ENCODE results near the gene KCNJ10. TPM values are rescaled to one million over a fixed set of nuclear protein-coding genes. Genes with fewer than 3 reads are reported as not detected.
"Not testable (repeated sequence)": the region's sequence is repeated elsewhere in the genome, so short reads cannot be mapped to it uniquely, and the experiment has no call there.

KCNJ10 gene
- polyA plus RNA-seq, 1 donor (not counting 4 experiments of a cell fraction or from before 2014, with no cell fraction given): not detected

DNA sequence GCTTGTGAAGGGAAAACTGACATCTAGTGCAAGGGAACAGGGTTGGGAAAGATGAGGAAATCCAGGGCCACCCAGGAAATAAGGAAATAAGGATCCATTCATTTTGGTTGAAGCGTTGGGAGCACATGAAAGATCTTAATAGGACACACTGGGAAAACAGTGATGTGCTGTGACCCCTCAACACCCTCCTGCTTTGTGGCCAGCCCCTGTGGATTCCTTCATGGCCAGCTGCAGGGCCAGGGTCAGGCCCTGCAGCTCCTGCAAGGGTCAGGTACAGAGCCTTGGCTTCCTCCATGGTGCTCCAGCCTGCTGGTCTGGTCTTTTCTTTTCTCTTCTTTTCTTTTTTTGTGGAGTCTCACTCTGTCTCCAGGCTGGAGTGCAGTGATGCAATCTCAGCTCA lies 19.3 kb downstream of the KCNJ10 start:
- dilution Hi-C loops (cut with MboI; ENCODE audit: extremely low pct_ligation_motif_present, low sequenced_read_pairs): no loop called here
- no peaks in the 10 kb centered on the region for H3K4me1 ChIP-seq (ENCODE audit: control insufficient read depth, extremely low read depth, insufficient read depth, low read length)
- TF ChIP-seq, protein P1, sequence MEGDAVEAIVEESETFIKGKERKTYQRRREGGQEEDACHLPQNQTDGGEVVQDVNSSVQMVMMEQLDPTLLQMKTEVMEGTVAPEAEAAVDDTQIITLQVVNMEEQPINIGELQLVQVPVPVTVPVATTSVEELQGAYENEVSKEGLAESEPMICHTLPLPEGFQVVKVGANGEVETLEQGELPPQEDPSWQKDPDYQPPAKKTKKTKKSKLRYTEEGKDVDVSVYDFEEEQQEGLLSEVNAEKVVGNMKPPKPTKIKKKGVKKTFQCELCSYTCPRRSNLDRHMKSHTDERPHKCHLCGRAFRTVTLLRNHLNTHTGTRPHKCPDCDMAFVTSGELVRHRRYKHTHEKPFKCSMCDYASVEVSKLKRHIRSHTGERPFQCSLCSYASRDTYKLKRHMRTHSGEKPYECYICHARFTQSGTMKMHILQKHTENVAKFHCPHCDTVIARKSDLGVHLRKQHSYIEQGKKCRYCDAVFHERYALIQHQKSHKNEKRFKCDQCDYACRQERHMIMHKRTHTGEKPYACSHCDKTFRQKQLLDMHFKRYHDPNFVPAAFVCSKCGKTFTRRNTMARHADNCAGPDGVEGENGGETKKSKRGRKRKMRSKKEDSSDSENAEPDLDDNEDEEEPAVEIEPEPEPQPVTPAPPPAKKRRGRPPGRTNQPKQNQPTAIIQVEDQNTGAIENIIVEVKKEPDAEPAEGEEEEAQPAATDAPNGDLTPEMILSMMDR (optimal IDR thresholded peaks at IDR 0.05 in 1 of 3, IDR thresholded peaks at IDR 0.05 in 1 of 3, conservative IDR thresholded peaks at IDR 0.05 in 1 of 3; ENCODE audit: extremely low read depth in 1 of 3, insufficient read depth in 2 of 3, low read length in 3 of 3): no peak
- TF ChIP-seq EZH2 (IDR thresholded peaks at IDR 0.05; ENCODE audit: low read length): no peak
- no peak overlapping the region for H3K9ac ChIP-seq (ENCODE audit: control insufficient read depth, extremely low read depth, insufficient read depth, low read length)
- FAIRE-seq (no peak), DNase-seq (ENCODE audit: low read depth, low spot score) (no peak)
- H3K9me3 ChIP-seq (ENCODE audit: control insufficient read depth, low read depth, low read length): no peaks in the 10 kb centered on the region
- peaks cover 42% of the 10 kb centered on the region for H3K27me3 ChIP-seq (ENCODE audit: control insufficient read depth, extremely low read depth, insufficient read depth, low read length)
- no peak overlapping the region for H3K27ac ChIP-seq (ENCODE audit: control insufficient read depth, insufficient read depth, low read length)
- H3K4me2 ChIP-seq (ENCODE audit: control insufficient read depth, extremely low read depth, insufficient read depth, low read depth, low read length): no peak overlapping the region
- H4K20me1 ChIP-seq (ENCODE audit: control insufficient read depth, extremely low read depth, insufficient read depth, low read length): no peaks in the 10 kb centered on the region
- H3K9me1 ChIP-seq (ENCODE audit: control insufficient read depth, extremely low read depth, insufficient read depth, low read length): no peaks in the 10 kb centered on the region
- no peak overlapping the region for H2AFZ ChIP-seq (ENCODE audit: control insufficient read depth, low read length)
- H3K79me2 ChIP-seq (ENCODE audit: control insufficient read depth, insufficient read depth, low read length): no peaks in the 10 kb centered on the region
- no peak overlapping the region for H3K4me3 ChIP-seq (ENCODE audit: control insufficient read depth in 2 of 3, extremely low read depth in 1 of 3, insufficient read depth in 2 of 3, low read depth in 1 of 3, low read length in 3 of 3)
- H3K36me3 ChIP-seq (ENCODE audit: control insufficient read depth in 2 of 2, extremely low read depth in 1 of 2, insufficient read depth in 2 of 2, low read length in 2 of 2): no peaks in the 10 kb centered on the region

DNA sequence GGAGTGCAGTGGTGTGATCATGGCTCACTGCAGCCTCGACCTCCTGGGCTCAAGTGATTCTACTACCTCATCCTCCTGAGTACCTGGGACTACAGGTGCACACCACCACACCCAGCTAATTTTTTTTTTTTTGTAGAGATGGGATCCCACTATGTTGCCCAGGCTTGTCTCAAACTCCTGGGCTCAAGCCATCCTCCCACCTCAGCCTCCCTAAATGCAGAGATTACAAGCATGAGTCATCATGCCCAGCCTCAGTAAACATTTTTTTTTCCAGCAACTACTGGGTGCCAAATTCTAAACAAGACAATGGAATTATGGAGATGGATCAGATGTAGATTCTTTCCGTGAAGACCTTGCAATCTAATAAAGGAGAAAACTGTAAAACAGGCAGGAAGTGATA lies 19.8 kb downstream of the KCNJ10 start:
- DNase-seq (ENCODE audit: low read depth, low spot score); H3K4me1 ChIP-seq (ENCODE audit: control insufficient read depth, extremely low read depth, insufficient read depth, low read length); dilution Hi-C loops (cut with MboI; ENCODE audit: extremely low pct_ligation_motif_present, low sequenced_read_pairs): not testable (repeated sequence)

DNA sequence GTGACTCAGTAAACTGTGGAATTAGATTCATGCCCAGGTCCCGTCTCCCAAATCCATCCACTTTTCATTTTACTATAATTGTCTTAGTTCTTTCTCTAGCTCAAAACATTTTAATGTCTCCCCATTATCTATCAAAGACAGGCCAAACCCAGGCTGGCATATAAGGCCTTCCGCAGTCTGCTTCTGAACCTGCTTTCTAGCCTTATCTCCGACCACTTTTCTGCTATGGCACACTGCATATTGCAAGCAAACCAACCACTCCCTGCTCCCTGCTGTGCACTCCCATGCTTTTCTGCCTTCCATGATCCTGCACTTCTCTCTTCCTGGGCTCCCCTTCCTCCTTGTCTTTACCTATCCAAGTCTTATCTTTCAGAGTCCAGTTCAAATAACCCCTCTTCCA lies 20.9 kb downstream of the KCNJ10 start:
- FAIRE-seq: no peak
- peaks cover 37% of the 10 kb centered on the region for H3K27me3 ChIP-seq (ENCODE audit: control insufficient read depth, extremely low read depth, insufficient read depth, low read length)

More for the DNA sequence above, 19.8 kb downstream of the KCNJ10 start:
- peaks cover 39% of the 10 kb centered on the region for H3K27me3 ChIP-seq (ENCODE audit: control insufficient read depth, extremely low read depth, insufficient read depth, low read length)
- not testable (repeated sequence) for H3K9ac ChIP-seq (ENCODE audit: control insufficient read depth, extremely low read depth, insufficient read depth, low read length); H4K20me1 ChIP-seq (ENCODE audit: control insufficient read depth, extremely low read depth, insufficient read depth, low read length); H3K9me3 ChIP-seq (ENCODE audit: control insufficient read depth, low read depth, low read length); H3K4me3 ChIP-seq (ENCODE audit: control insufficient read depth in 2 of 3, extremely low read depth in 1 of 3, insufficient read depth in 2 of 3, low read depth in 1 of 3, low read length in 3 of 3); H2AFZ ChIP-seq (ENCODE audit: control insufficient read depth, low read length); H3K27ac ChIP-seq (ENCODE audit: control insufficient read depth, insufficient read depth, low read length); H3K36me3 ChIP-seq (ENCODE audit: control insufficient read depth in 2 of 2, extremely low read depth in 1 of 2, insufficient read depth in 2 of 2, low read length in 2 of 2); H3K4me2 ChIP-seq (ENCODE audit: control insufficient read depth, extremely low read depth, insufficient read depth, low read depth, low read length); H3K9me1 ChIP-seq (ENCODE audit: control insufficient read depth, extremely low read depth, insufficient read depth, low read length); H3K79me2 ChIP-seq (ENCODE audit: control insufficient read depth, insufficient read depth, low read length); FAIRE-seq

More for the DNA sequence above, 20.9 kb downstream of the KCNJ10 start:
- Histone ChIP-seq H3K36me3 (ENCODE audit: control insufficient read depth in 2 of 2, extremely low read depth in 1 of 2, insufficient read depth in 2 of 2, low read length in 2 of 2) (no peaks in the 10 kb centered on the region), H3K4me2 (ENCODE audit: control insufficient read depth, extremely low read depth, insufficient read depth, low read depth, low read length) (no peak overlapping the region), H3K9me3 (ENCODE audit: control insufficient read depth, low read depth, low read length) (no peaks in the 10 kb centered on the region), H2AFZ (ENCODE audit: control insufficient read depth, low read length) (no peak overlapping the region), H3K4me3 (ENCODE audit: control insufficient read depth in 2 of 3, extremely low read depth in 1 of 3, insufficient read depth in 2 of 3, low read depth in 1 of 3, low read length in 3 of 3) (no peak overlapping the region), H3K9ac (ENCODE audit: control insufficient read depth, extremely low read depth, insufficient read depth, low read length) (no peak overlapping the region), H4K20me1 (ENCODE audit: control insufficient read depth, extremely low read depth, insufficient read depth, low read length) (no peaks in the 10 kb centered on the region), H3K27ac (ENCODE audit: control insufficient read depth, insufficient read depth, low read length) (no peak overlapping the region), H3K9me1 (ENCODE audit: control insufficient read depth, extremely low read depth, insufficient read depth, low read length) (no peaks in the 10 kb centered on the region), H3K79me2 (ENCODE audit: control insufficient read depth, insufficient read depth, low read length) (no peaks in the 10 kb centered on the region), H3K4me1 (ENCODE audit: control insufficient read depth, extremely low read depth, insufficient read depth, low read length) (no peaks in the 10 kb centered on the region)
- TF ChIP-seq, protein P1 (optimal IDR thresholded peaks at IDR 0.05 in 1 of 3, IDR thresholded peaks at IDR 0.05 in 1 of 3, conservative IDR thresholded peaks at IDR 0.05 in 1 of 3; ENCODE audit: extremely low read depth in 1 of 3, insufficient read depth in 2 of 3, low read length in 3 of 3): no peak
- TF ChIP-seq EZH2 (IDR thresholded peaks at IDR 0.05; ENCODE audit: low read length): no peak
- DNase-seq (ENCODE audit: low read depth, low spot score): no peak
- dilution Hi-C loops (cut with MboI; ENCODE audit: extremely low pct_ligation_motif_present, low sequenced_read_pairs): loop anchor here (25.0 kb wide), 1 partner anchor 262 kb away; the partner anchor contains the start of gene DUSP23

Data from keratinocyte (primary cell).